Mammary epithelial cell (primary cell): Measurements from ENCODE around the gene SNX12.

Experiments
- EZH2 ChIP-seq: IDR thresholded peaks from 2 replicates; pipeline ENCODE4 v1.6.1; 2012; ENCODE audit warnings: low read length, inconsistent platforms, borderline replicate concordance
- TF ChIP-seq, protein P1 (sequence below), 2 donors: IDR thresholded peaks in 1 of 2; conservative IDR thresholded peaks in 1 of 2; 2 replicates each; pipeline ENCODE4 v1.5.1; 2011 to 2012; ENCODE audit warnings: inconsistent platforms in 2 of 2, low read length in 2 of 2, mild to moderate bottlenecking in 2 of 2, control low read depth in 1 of 2, low read depth in 1 of 2; ENCODE audit not compliant: insufficient read depth in 1 of 2; ENCODE audit errors: extremely low read depth in 1 of 2

DNA sequence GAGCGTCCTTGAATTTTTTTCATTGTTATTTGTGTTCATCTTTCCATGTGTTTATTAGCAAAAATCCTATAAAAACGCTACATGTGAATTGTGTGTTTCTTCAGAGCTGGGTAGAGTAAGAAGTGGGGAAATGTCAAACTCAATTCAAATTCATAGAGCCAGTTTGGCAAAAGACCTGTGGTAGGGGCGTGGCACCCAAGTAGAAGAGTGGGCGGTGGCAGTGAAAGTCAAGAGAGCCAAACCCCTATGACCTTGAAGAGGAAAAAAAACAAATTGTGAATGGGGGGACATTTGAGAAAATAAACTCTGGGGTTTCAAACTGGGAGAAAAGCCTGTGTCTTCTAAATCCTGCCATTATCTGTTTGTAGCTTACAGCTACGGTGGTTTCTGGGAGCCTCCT is 23.1 kb upstream of the SNX12 start:
- TF ChIP-seq, protein P1, sequence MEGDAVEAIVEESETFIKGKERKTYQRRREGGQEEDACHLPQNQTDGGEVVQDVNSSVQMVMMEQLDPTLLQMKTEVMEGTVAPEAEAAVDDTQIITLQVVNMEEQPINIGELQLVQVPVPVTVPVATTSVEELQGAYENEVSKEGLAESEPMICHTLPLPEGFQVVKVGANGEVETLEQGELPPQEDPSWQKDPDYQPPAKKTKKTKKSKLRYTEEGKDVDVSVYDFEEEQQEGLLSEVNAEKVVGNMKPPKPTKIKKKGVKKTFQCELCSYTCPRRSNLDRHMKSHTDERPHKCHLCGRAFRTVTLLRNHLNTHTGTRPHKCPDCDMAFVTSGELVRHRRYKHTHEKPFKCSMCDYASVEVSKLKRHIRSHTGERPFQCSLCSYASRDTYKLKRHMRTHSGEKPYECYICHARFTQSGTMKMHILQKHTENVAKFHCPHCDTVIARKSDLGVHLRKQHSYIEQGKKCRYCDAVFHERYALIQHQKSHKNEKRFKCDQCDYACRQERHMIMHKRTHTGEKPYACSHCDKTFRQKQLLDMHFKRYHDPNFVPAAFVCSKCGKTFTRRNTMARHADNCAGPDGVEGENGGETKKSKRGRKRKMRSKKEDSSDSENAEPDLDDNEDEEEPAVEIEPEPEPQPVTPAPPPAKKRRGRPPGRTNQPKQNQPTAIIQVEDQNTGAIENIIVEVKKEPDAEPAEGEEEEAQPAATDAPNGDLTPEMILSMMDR (conservative IDR thresholded peaks at IDR 0.05 in 1 of 2, IDR thresholded peaks at IDR 0.05 in 1 of 2; ENCODE audit: extremely low read depth in 1 of 2, insufficient read depth in 1 of 2, low read depth in 1 of 2, low read length in 2 of 2) = no peak
- no peak for TF ChIP-seq EZH2
